H1 (cell line): ENCODE results near the gene CTSK. TPM values are rescaled to one million over a fixed set of nuclear protein-coding genes. Genes with fewer than 3 reads are reported as not detected.

Experiments
- CTCF ChIA-PET: fragments of 300-600 bp; sonication (Branson Sonifier 250); formaldehyde crosslinking; loops from one replicate; lab custom pipeline; 2021; ENCODE audit not compliant: partially characterized antibody; lab: Charles Lee
- POLR2A ChIA-PET: fragments of 300-600 bp; sonication (Branson Sonifier 250); formaldehyde crosslinking; loops from one replicate; lab custom pipeline; 2021; ENCODE audit warnings: inconsistent platforms; ENCODE audit not compliant: partially characterized antibody; lab: Charles Lee
- DNase-seq, 2 experiments: peaks; one replicate each; pipeline versions ENCODE4 v3.0.0 to v3.0.0-alpha.2; 2010 to 2022; ENCODE audit warnings: low spot score in 2 of 2, low read depth in 1 of 2, mixed read lengths in 1 of 2
- FAIRE-seq: peaks from 2 replicates; lab custom pipeline; 2011; peaks lifted over from hg19 to GRCh38; lab: Jason Lieb, UNC
- H2AFZ ChIP-seq: 2 replicates; pipeline ENCODE4 v1.8.1; 2012; ENCODE audit warnings: low read length, inconsistent platforms
- H2AK5ac ChIP-seq: 2 replicates; pipeline ENCODE4 v1.6.1; 2013; ENCODE audit warnings: low read depth, low read length
- H2BK120ac ChIP-seq: replicated peaks from 2 replicates; pipeline ENCODE3; 2013; ENCODE audit warnings: low read depth, low read length, inconsistent platforms
- H2BK12ac ChIP-seq: 2 replicates; pipeline ENCODE4 v1.6.1; 2013; ENCODE audit warnings: low read depth, low read length
- H2BK15ac ChIP-seq: 2 replicates; pipeline ENCODE4 v1.6.1; 2013; ENCODE audit warnings: low read length
- H2BK20ac ChIP-seq: 2 replicates; pipeline ENCODE4 v1.6.1; 2013; ENCODE audit warnings: low read length
- H2BK5ac ChIP-seq: 2 replicates; pipeline ENCODE4 v1.6.1; 2013; ENCODE audit warnings: low read depth, low read length
- H3K14ac ChIP-seq: 2 replicates; pipeline ENCODE4 v1.6.1; 2013; ENCODE audit warnings: inconsistent platforms; ENCODE audit not compliant: insufficient read length
- H3K18ac ChIP-seq: 2 replicates; pipeline ENCODE4 v1.6.1; 2013; ENCODE audit warnings: low read length; ENCODE audit errors: extremely low read depth
- H3K23ac ChIP-seq: 2 replicates; pipeline ENCODE4 v1.6.1; 2013; ENCODE audit warnings: inconsistent platforms; ENCODE audit not compliant: insufficient read length
- H3K23me2 ChIP-seq: 2 replicates; pipeline ENCODE4 v1.6.1; 2013; ENCODE audit warnings: low read depth, low read length
- H3K27ac ChIP-seq: 2 replicates; pipeline ENCODE4 v1.6.1; 2011; ENCODE audit warnings: low read depth, low read length, inconsistent platforms
- H3K27me3 ChIP-seq, 4 experiments: replicated peaks in 1 of 4; 1 replicate in 1 of 4; 2 replicates in 3 of 4; pipeline versions ENCODE4 v1.6.1 to v1.8.1; 2011 to 2013; ENCODE audit warnings: low read length in 3 of 4, mild to moderate bottlenecking in 3 of 4, inconsistent platforms in 2 of 4, mixed read lengths in 2 of 4, moderate library complexity in 1 of 4; ENCODE audit not compliant: control insufficient read depth in 3 of 4, insufficient read depth in 3 of 4; ENCODE audit errors: extremely low read depth in 1 of 4
- H3K36me3 ChIP-seq, 4 experiments: 2 replicates each; pipeline versions ENCODE4 v1.6.1 to v1.8.1; 2011 to 2013; ENCODE audit warnings: mild to moderate bottlenecking in 4 of 4, low read length in 3 of 4, moderate library complexity in 2 of 4, control low read depth in 1 of 4, inconsistent platforms in 1 of 4; ENCODE audit not compliant: insufficient read depth in 4 of 4, control insufficient read depth in 2 of 4
- H3K4ac ChIP-seq: replicated peaks from 2 replicates; pipeline ENCODE3; 2013; ENCODE audit warnings: low read length, low read depth, mixed read lengths, inconsistent platforms; ENCODE audit not compliant: insufficient read length
- H3K4me1 ChIP-seq, 4 experiments: replicated peaks in 1 of 4; 1 replicate in 1 of 4; 2 replicates in 3 of 4; pipeline versions ENCODE4 v1.6.1 to v1.8.1; 2011 to 2013; ENCODE audit warnings: low read length in 3 of 4, inconsistent platforms in 2 of 4, mixed read lengths in 1 of 4; ENCODE audit not compliant: insufficient read depth in 4 of 4, control insufficient read depth in 3 of 4
- H3K4me2 ChIP-seq, 2 experiments: 2 replicates each; pipeline versions ENCODE4 v1.6.1 to v1.8.1; 2011 to 2013; ENCODE audit warnings: low read depth in 2 of 2, low read length in 2 of 2, control low read depth in 1 of 2, inconsistent platforms in 1 of 2, mild to moderate bottlenecking in 1 of 2; ENCODE audit not compliant: insufficient read depth in 1 of 2
- H3K4me3 ChIP-seq, 4 experiments: fragments of 200-600, 300-600 bp in 1 of 4; sonication (generic), shearing (Covaris generic), sonication (Bioruptor Twin) in 1 of 4; 2 replicates each; pipeline versions ENCODE4 v1.5.1 to v1.8.1; 2011 to 2016; ENCODE audit warnings: low read length in 4 of 4, low read depth in 3 of 4, control low read depth in 2 of 4, inconsistent platforms in 2 of 4, mild to moderate bottlenecking in 2 of 4, mixed read lengths in 1 of 4, moderate library complexity in 1 of 4; ENCODE audit not compliant: insufficient read depth in 2 of 4; ENCODE audit errors: extremely low read depth in 1 of 4
- H3K56ac ChIP-seq: replicated peaks from 2 replicates; pipeline ENCODE3; 2013; ENCODE audit warnings: low read depth, mild to moderate bottlenecking, mixed read lengths, low read length, inconsistent platforms; ENCODE audit not compliant: insufficient read length
- H3K79me1 ChIP-seq: 2 replicates; pipeline ENCODE4 v1.6.1; 2013; ENCODE audit warnings: low read depth, low read length, control low read depth
- H3K79me2 ChIP-seq, 2 experiments: 2 replicates each; pipeline versions ENCODE4 v1.6.1 to v1.8.1; 2012 to 2013; ENCODE audit warnings: low read length in 2 of 2, mild to moderate bottlenecking in 2 of 2, inconsistent platforms in 1 of 2; ENCODE audit not compliant: insufficient read depth in 2 of 2, control insufficient read depth in 1 of 2
- H3K9ac ChIP-seq, 4 experiments: replicated peaks in 1 of 4; 1 replicate in 1 of 4; 2 replicates in 3 of 4; pipeline versions ENCODE4 v1.6.1 to v1.8.1; 2011 to 2013; ENCODE audit warnings: low read depth in 3 of 4, low read length in 3 of 4, control low read depth in 2 of 4, mild to moderate bottlenecking in 2 of 4, moderate library complexity in 2 of 4, inconsistent platforms in 1 of 4; ENCODE audit errors: extremely low read depth in 1 of 4
- H3K9me3 ChIP-seq, 2 experiments: 2 replicates each; pipeline versions ENCODE4 v1.6.1 to v1.8.1; 2012 to 2013; ENCODE audit warnings: mild to moderate bottlenecking in 2 of 2, moderate library complexity in 2 of 2, control low read depth in 1 of 2, inconsistent platforms in 1 of 2, low read depth in 1 of 2, low read length in 1 of 2, mixed read lengths in 1 of 2; ENCODE audit not compliant: insufficient read depth in 2 of 2
- H4K20me1 ChIP-seq, 2 experiments: replicated peaks in 1 of 2; 2 replicates each; pipeline versions ENCODE3 to v1.8.1; 2011 to 2013; ENCODE audit warnings: inconsistent platforms in 2 of 2, low read length in 2 of 2, mild to moderate bottlenecking in 1 of 2; ENCODE audit not compliant: insufficient read depth in 2 of 2, control insufficient read depth in 1 of 2
- H4K5ac ChIP-seq: 2 replicates; pipeline ENCODE4 v1.6.1; 2013; ENCODE audit warnings: low read length, low read depth, mixed read lengths, inconsistent platforms; ENCODE audit not compliant: insufficient read length
- H4K8ac ChIP-seq: 2 replicates; pipeline ENCODE4 v1.8.0; 2013; ENCODE audit warnings: mild to moderate bottlenecking, moderate library complexity, low read length, inconsistent platforms; ENCODE audit not compliant: insufficient read depth; ENCODE audit errors: extremely low read depth
- H4K91ac ChIP-seq: replicated peaks from 2 replicates; pipeline ENCODE3; 2013; ENCODE audit warnings: low read length, mixed read lengths, inconsistent platforms; ENCODE audit not compliant: insufficient read length
- ASH2L ChIP-seq: fragments of 200-600, 300-600 bp; sonication (generic); IDR thresholded peaks from one replicate; pipeline ENCODE4 v1.7.1; 2017; ENCODE audit warnings: low read length
- BACH1 ChIP-seq: IDR thresholded peaks from 2 replicates; pipeline ENCODE4 v1.6.1; 2012; ENCODE audit warnings: low read length, improper control_type of control experiment
- CHD1 ChIP-seq: IDR thresholded peaks from 2 replicates; pipeline ENCODE4 v1.6.1; 2012; ENCODE audit warnings: low read depth, low read length, improper control_type of control experiment
- CTCF ChIP-seq, 3 experiments: IDR thresholded peaks; 1 replicate in 2 of 3; 2 replicates in 1 of 3; pipeline versions ENCODE4 v1.5.1 to v1.6.1; 2011; ENCODE audit warnings: low read length in 3 of 3, mild to moderate bottlenecking in 3 of 3, inconsistent platforms in 2 of 3, low read depth in 1 of 3, moderate library complexity in 1 of 3; ENCODE audit not compliant: insufficient read depth in 1 of 3; ENCODE audit errors: control extremely low read depth in 1 of 3
- JUND ChIP-seq: IDR thresholded peaks from 2 replicates; pipeline ENCODE4 v1.6.1; 2011; ENCODE audit warnings: mild to moderate bottlenecking, improper control_type of control experiment, low read length
- RXRA ChIP-seq: IDR thresholded peaks from 2 replicates; pipeline ENCODE4 v1.6.1; 2011; ENCODE audit warnings: low read depth, mild to moderate bottlenecking, low read length, moderate library complexity; ENCODE audit not compliant: insufficient read depth
- SIX5 ChIP-seq: IDR thresholded peaks from 2 replicates; pipeline ENCODE4 v1.6.1; 2011; ENCODE audit warnings: mild to moderate bottlenecking, low read depth, low read length
- TAF1 ChIP-seq: IDR thresholded peaks from 2 replicates; pipeline ENCODE4 v1.6.1; 2011; ENCODE audit warnings: mild to moderate bottlenecking, low read depth, low read length
- TEAD4 ChIP-seq: IDR thresholded peaks from 2 replicates; pipeline ENCODE4 v1.6.1; 2012; ENCODE audit warnings: low read depth, low read length, inconsistent platforms, mixed read lengths
- WGBS, 2 experiments: shearing (Covaris generic) in 1 of 2; methylation state at CpG; one replicate each; pipeline versions ENCODE4 v1.1.6 to v1.1.7; 2013 to 2015; ENCODE audit warnings: low lambda C conversion rate in 2 of 2, mixed read lengths in 2 of 2, inconsistent platforms in 1 of 2, low coverage in 1 of 2, missing lambda C conversion rate in 1 of 2; ENCODE audit not compliant: insufficient replicate concordance in 2 of 2, insufficient coverage in 1 of 2, insufficient read length in 1 of 2; ENCODE audit errors: extremely low coverage in 1 of 2, missing lambda C conversion rate in 1 of 2; 5-methylcytosine and 5-hydroxymethylcytosine counted together
- polyA plus RNA-seq, 7 experiments: library from polyadenylated mRNA; depleted of rRNA in 3 of 7; stranded (reverse) in 5 of 7; unstranded in 2 of 7; fragments of >200 nt in 5 of 7; fragments of 200-250 nt in 2 of 7; gene quantifications; 1 replicate in 5 of 7; 2 replicates in 1 of 7; 4 replicates in 1 of 7; pipeline versions ENCODE4 v1.2.1 to v1.2.3, GENCODE V29; 2011 to 2013; ENCODE audit warnings: missing spikeins in 2 of 7, mixed read lengths in 2 of 7
- total RNA-seq: library from RNA; stranded (reverse); fragmentation: NEBNext Ultra II Directional; extraction: Animal tissue kit (Norgen Biotek cat#: 25700); gene quantifications from 2 replicates; pipeline ENCODE4 v1.2.1, GENCODE V29; 2021

The CTSK gene
- total and polyA plus RNA-seq, 2 of the 8 experiments (the other 6 are each of a cell fraction or from before 2014, with no cell fraction given) = 2.7 to 4.2 TPM

DNA sequence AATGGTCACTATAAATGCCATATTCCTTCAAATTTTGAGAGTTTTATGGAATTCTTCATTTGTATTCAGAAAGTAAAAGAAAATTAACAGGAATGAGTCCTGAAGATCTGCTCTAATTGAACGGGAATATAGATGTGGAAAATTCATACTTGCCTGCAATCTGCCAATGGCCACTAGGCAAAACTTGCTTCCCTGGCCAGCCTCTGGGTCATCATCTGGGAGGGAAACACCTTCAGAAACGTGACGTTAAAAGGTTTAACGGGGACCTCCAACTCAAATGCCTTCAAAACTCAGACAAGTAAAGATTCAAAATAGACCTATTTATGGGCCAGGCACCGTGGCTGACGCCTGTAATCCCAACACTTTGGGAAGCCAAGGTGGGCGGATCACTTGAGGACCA lies 21.7 kb upstream of the CTSK start:
- ChIA-PET POLR2A (interaction anchor here (1.2 kb wide), 1 partner anchor 251 kb away, joined by 3 read pairs; the partner anchor contains the start of gene MCL1), CTCF (interaction anchor here (0.7 to 2.4 kb wide), 5 partner anchors 9 to 140 kb away, joined by 3 to 13 read pairs (median 3); partner anchors contain the start of gene CTXND2)
- Histone ChIP-seq H2BK12ac (no peak overlapping the region), H2BK120ac (no peak overlapping the region), H3K79me2 (no peaks in the 10 kb centered on the region), H3K56ac (no peak overlapping the region), H4K5ac (no peak overlapping the region), H2BK15ac (no peak overlapping the region), H3K9ac (no peak overlapping the region), H3K14ac (no peak overlapping the region), H3K23ac (no peak overlapping the region), H2AK5ac (no peak overlapping the region), H3K27me3 (no peaks in the 10 kb centered on the region), H3K4ac (no peak overlapping the region), H4K8ac (no peak overlapping the region), H3K79me1 (no peaks in the 10 kb centered on the region), H3K4me2 (no peak overlapping the region), H3K4me3 (no peak overlapping the region), H4K91ac (no peak overlapping the region), H4K20me1 (no peaks in the 10 kb centered on the region), H2AFZ (no peak overlapping the region), H3K9me3 (no peaks in the 10 kb centered on the region), H3K23me2 (no peaks in the 10 kb centered on the region), H3K36me3 (peaks cover 2 to 53% (median 17%) of the 10 kb centered on the region in 4 experiments; a peak in 5 of 8 replicates), H2BK5ac (no peak overlapping the region), H2BK20ac (no peak overlapping the region), H3K4me1 (no peaks in the 10 kb centered on the region), H3K18ac (no peak overlapping the region), H3K27ac (no peak overlapping the region)
- FAIRE-seq (no peak), DNase-seq (no peak)
- WGBS, 2 experiments = 90% methylated on average over 7 of the region's 7 CpGs; no CpG with 5 or more reads in 1 of the 2 experiments
- TF ChIP-seq ASH2L = no peak
- TF ChIP-seq JUND = no peak
- TF ChIP-seq TEAD4 = no peak
- no peak for TF ChIP-seq SIX5
- TF ChIP-seq CTCF (IDR thresholded peaks at IDR 0.05; ENCODE audit: control extremely low read depth in 1 of 3, insufficient read depth in 1 of 3, low read depth in 1 of 3, low read length in 3 of 3) = peak; percentile 34 to 57 (median 42)
- no peak for TF ChIP-seq TAF1
- no peak for TF ChIP-seq RXRA
- no peak for TF ChIP-seq BACH1
- TF ChIP-seq CHD1 = no peak
